Sigmoid colon (tissue), 7 donors: ENCODE measurements around the gene JAG2. TPM values are rescaled to one million over a fixed set of nuclear protein-coding genes. Genes with fewer than 3 reads are reported as not detected.

ENCODE experiments used
- DNase-seq: peaks from one replicate; pipeline ENCODE4 v3.0.0-alpha.2; 2019
- H3K27ac ChIP-seq, 4 donors: fragments of 200-600 bp; sonication (generic); one replicate each; pipeline ENCODE4 v1.5.1; 2016 to 2019; ENCODE audit warnings: mild to moderate bottlenecking in 1 of 4
- H3K27me3 ChIP-seq, 3 donors: fragments of 200-600 bp; sonication (generic); one replicate each; pipeline ENCODE4 v1.5.1; 2019; ENCODE audit warnings: mild to moderate bottlenecking in 1 of 3
- H3K36me3 ChIP-seq, 4 donors: fragments of 200-600 bp; sonication (generic); one replicate each; pipeline ENCODE4 v1.5.1; 2016 to 2019
- H3K4me1 ChIP-seq, 4 donors: fragments of 200-600 bp; sonication (generic); one replicate each; pipeline ENCODE4 v1.5.1; 2017 to 2019
- H3K4me3 ChIP-seq, 4 donors: fragments of 200-600 bp; sonication (generic); one replicate each; pipeline ENCODE4 v1.5.1; 2017 to 2019; ENCODE audit warnings: mild to moderate bottlenecking in 2 of 4, moderate library complexity in 1 of 4
- H3K9me3 ChIP-seq, 4 donors: fragments of 200-600 bp in 3 of 4; sonication (generic) in 3 of 4; one replicate each; pipeline versions ENCODE4 v1.5.1 to v1.6.1; 2013 to 2019
- CTCF ChIP-seq, 4 experiments: fragments of 450-650 bp in 3 of 4; fragments of 200-600 bp in 1 of 4; IDR thresholded peaks; one replicate each; pipeline ENCODE4 v1.5.1; 2016 to 2019; ENCODE audit warnings: antibody characterized with exemption in 4 of 4, mild to moderate bottlenecking in 3 of 4, moderate library complexity in 2 of 4
- EP300 ChIP-seq, 4 donors: sonication (generic); formaldehyde crosslinking; IDR thresholded peaks; one replicate each; pipeline ENCODE4 v1.6.1; 2017; ENCODE audit warnings: antibody characterized with exemption in 4 of 4
- POLR2A ChIP-seq, 2 donors: fragments of 450-650 bp; IDR thresholded peaks; one replicate each; pipeline ENCODE4 v1.6.1; 2016; ENCODE audit warnings: antibody characterized with exemption in 2 of 2, mild to moderate bottlenecking in 2 of 2, moderate library complexity in 2 of 2
- POLR2AphosphoS5 ChIP-seq, 4 donors: sonication (generic); formaldehyde crosslinking; IDR thresholded peaks; one replicate each; pipeline ENCODE4 v1.6.1; 2017; ENCODE audit warnings: antibody characterized with exemption in 4 of 4
- WGBS, 2 donors: extraction: QIAGEN DNeasy Blood & Tissue Kit; methylation state at CpG; one replicate each; pipeline ENCODE4 v1.1.7; 2013; 5-methylcytosine and 5-hydroxymethylcytosine counted together
- intact Hi-C: fragments of 100-400 bp; cut with DNase I; formaldehyde crosslinking; loops from one replicate; pipeline ENCODE4 v1.15.1; 2023
- polyA plus RNA-seq, 3 donors: library from polyadenylated mRNA; stranded (reverse); fragments of 200-250 nt; gene quantifications; one replicate each; pipeline ENCODE4 v1.2.3, GENCODE V29; 2013
- total RNA-seq, 4 donors: library from RNA; depleted of rRNA; stranded (reverse); fragments of >200 nt; gene quantifications; one replicate each; pipeline ENCODE4 v1.1.0, GENCODE V29; 2016
- donor health status: healthy with polysubstance abuse.
- donor health status: Bipolar disorder and iron deficiency.
- donor health status: healthy.

JAG2 gene
- total and polyA plus RNA-seq, 7 donors = 0.60 to 12.3 (median 3.2) TPM

GRCh38 chr14:105102361-105102870, 66.2 kb downstream of the JAG2 start:
- Histone ChIP-seq H3K4me3 (no peak overlapping the region), H3K27me3 (peaks cover 0 to 18% (median 0%) of the 10 kb centered on the region in 3 donors), H3K27ac (no peak overlapping the region), H3K9me3 (peaks cover 0 to 3% (median 0%) of the 10 kb centered on the region in 4 donors), H3K4me1 (no peaks in the 10 kb centered on the region), H3K36me3 (no peaks in the 10 kb centered on the region)
- intact Hi-C loops = no loop called here
- WGBS, 2 donors = 93 to 95% methylated on average over 7 of the region's 7 CpGs
- TF ChIP-seq POLR2A (IDR thresholded peaks at IDR 0.05) (no peak), EP300 (IDR thresholded peaks at IDR 0.05) (no peak), CTCF (IDR thresholded peaks at IDR 0.05) (no peak), POLR2AphosphoS5 (IDR thresholded peaks at IDR 0.05) (no peak)
- DNase-seq = peak; percentile 7

DNA sequence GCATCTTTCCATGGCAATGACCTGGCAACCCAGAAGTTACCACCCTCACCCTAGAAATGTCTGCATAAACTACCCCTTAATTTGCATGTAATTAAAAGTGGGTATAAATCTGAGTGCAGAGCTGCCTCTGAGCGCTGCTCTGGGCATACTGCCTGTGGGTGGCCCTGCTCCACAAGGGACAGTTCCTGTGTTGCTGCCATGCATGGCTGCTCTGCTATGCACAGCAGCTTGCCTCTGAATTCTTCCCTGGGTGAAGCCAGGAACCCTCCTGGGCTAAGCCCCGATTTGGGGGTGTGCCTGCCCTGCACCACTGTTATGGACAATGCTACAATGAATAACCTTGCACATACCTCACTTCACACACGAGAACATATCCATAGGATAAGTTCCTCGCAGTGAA, 67.7 kb downstream of the JAG2 start:
- WGBS, 2 donors = 92 to 93% methylated on average over 4 of the region's 4 CpGs
- TF ChIP-seq POLR2A (IDR thresholded peaks at IDR 0.05) (no peak), POLR2AphosphoS5 (IDR thresholded peaks at IDR 0.05) (no peak), CTCF (IDR thresholded peaks at IDR 0.05) (no peak), EP300 (IDR thresholded peaks at IDR 0.05) (no peak)
- Histone ChIP-seq H3K4me3 (no peak overlapping the region), H3K27ac (no peak overlapping the region), H3K9me3 (peaks cover 0 to 3% (median 0%) of the 10 kb centered on the region in 4 donors), H3K36me3 (no peaks in the 10 kb centered on the region), H3K4me1 (no peaks in the 10 kb centered on the region), H3K27me3 (peaks cover 0 to 15% (median 0%) of the 10 kb centered on the region in 3 donors)
- no peak for DNase-seq
- intact Hi-C loops = no loop called here

- intact Hi-C loops = no loop called here
- no peaks in the 10 kb centered on the region for H3K4me1 ChIP-seq
- WGBS, 2 donors = 84 to 88% methylated on average over 6 of the region's 6 CpGs
Measured at GRCh38 chr14:105099778-105100177, 68.8 kb downstream of the JAG2 start.

GRCh38 chr14:105098316-105098715, 70.3 kb downstream of the JAG2 start:
- intact Hi-C loops = no loop called here
- peaks cover 0 to 3% (median 0%) of the 10 kb centered on the region in 4 donors for H3K9me3 ChIP-seq
- WGBS, 2 donors = 91 to 95% methylated on average over 8 of the region's 8 CpGs
- H3K36me3 ChIP-seq = no peaks in the 10 kb centered on the region
- H3K4me3 ChIP-seq = no peak overlapping the region
- H3K27ac ChIP-seq = no peak overlapping the region
- no peak for DNase-seq
- peaks cover 0 to 12% (median 10%) of the 10 kb centered on the region in 4 donors for H3K4me1 ChIP-seq
- TF ChIP-seq POLR2A (IDR thresholded peaks at IDR 0.05) = no peak
- TF ChIP-seq CTCF (IDR thresholded peaks at IDR 0.05) = no peak
- TF ChIP-seq POLR2AphosphoS5 (IDR thresholded peaks at IDR 0.05) = no peak
- TF ChIP-seq EP300 (IDR thresholded peaks at IDR 0.05) = no peak
- no peaks in the 10 kb centered on the region for H3K27me3 ChIP-seq

More at GRCh38 chr14:105099778-105100177, 68.8 kb downstream of the JAG2 start:
- no peak for DNase-seq
- Histone ChIP-seq H3K4me3 (no peak overlapping the region), H3K27me3 (peaks cover 0 to 7% (median 0%) of the 10 kb centered on the region in 3 donors), H3K27ac (no peak overlapping the region), H3K9me3 (peaks cover 0 to 3% (median 0%) of the 10 kb centered on the region in 4 donors), H3K36me3 (no peaks in the 10 kb centered on the region)
- no peak for TF ChIP-seq EP300 (IDR thresholded peaks at IDR 0.05)
- no peak for TF ChIP-seq POLR2A (IDR thresholded peaks at IDR 0.05)
- no peak for TF ChIP-seq POLR2AphosphoS5 (IDR thresholded peaks at IDR 0.05)
- TF ChIP-seq CTCF (IDR thresholded peaks at IDR 0.05) = no peak

DNA sequence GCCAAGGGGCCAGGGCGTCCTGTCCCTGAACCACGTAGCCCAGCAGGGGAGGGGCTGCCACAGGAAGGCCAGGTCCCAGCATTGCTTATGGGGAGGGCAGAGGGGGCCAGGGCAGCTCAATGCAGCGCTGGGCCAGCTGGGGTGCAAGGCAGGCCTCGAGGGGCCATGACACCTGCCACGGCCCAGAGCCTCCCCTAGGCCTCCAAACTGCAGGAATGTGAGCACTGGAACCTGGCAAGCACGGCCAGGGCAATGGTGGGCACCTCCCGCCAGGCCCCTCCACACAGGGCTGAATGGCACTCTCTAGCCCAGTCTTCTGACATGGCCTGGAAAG, 70.8 kb downstream of the JAG2 start:
- Histone ChIP-seq H3K27ac (no peak overlapping the region), H3K9me3 (peaks cover 0 to 3% (median 0%) of the 10 kb centered on the region in 4 donors), H3K27me3 (no peaks in the 10 kb centered on the region), H3K4me1 (peaks cover 0 to 15% (median 13%) of the 10 kb centered on the region in 4 donors), H3K36me3 (no peaks in the 10 kb centered on the region), H3K4me3 (no peak overlapping the region)
- no peak for TF ChIP-seq EP300 (IDR thresholded peaks at IDR 0.05)
- TF ChIP-seq CTCF (IDR thresholded peaks at IDR 0.05) = no peak
- TF ChIP-seq POLR2A (IDR thresholded peaks at IDR 0.05) = no peak
- no peak for TF ChIP-seq POLR2AphosphoS5 (IDR thresholded peaks at IDR 0.05)
- 81 to 91% methylated on average over 7 of the region's 7 CpGs for WGBS, 2 donors
- intact Hi-C loops = no loop called here
- DNase-seq = no peak
